HG03139 (cell line): ENCODE measurements around the gene ULK1.
A peak's percentile ranks its signal among the peaks of the same experiment; 100 is the strongest.

Experiments used
- ATAC-seq: cut with Tn5 transposase; IDR thresholded peaks from one replicate; pipeline ENCODE4 v1.9.1; 2021; ENCODE audit not compliant: unreplicated experiment

Gene ULK1

DNA sequence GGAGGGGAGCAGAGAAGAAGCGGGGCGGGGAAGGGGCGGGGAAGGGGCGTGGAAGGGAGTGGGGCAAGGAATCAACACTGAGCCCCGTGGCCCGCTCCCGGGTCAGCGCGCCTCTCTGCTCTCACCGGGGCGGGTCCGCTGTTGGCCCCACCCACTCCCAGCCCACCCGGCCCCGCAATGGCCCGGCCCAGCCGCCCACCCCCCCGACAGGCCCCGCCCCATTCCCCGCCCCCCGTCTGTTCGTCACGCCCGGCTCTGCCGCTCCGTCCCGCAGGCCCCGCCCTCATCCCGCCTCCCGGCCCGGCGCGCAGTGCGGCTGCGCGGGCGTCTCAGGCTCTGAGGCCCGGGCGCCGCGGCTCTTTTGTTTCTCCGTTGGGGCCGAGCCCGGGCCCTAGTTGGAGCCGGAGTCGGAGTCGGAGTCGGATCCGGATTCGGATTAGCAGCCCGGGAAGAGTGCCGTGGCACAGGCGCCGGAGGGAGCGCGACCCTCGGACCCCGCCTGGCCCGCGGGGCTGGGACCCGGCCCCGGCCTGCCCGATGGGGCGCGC is at the start of gene ULK1:
Gene ULK1, plus strand, starts transcription at position 310 of the 548 bp plus-strand sequence. CDS start 380 bp downstream, outside the sequence.
- peak; percentile 72 for ATAC-seq

DNA sequence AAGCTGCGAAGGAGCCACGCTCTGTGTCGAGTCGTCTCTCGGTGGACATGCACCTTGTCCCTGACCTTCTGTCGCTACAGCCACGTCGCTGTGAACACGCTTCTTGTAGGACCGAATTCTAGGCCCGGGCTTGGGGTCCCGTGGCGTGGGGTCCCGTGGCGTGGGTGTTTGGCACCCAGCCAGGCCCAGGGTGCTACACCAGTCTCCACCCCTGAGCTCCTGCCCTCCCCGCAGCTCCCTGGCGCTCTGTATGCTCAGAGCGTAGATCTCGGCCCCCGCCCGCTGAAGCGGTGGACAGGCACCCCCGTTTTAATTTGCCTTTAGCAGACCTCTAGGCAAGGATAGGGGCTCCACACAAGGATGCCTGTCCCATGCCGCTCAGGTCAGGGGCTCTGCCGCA is 49.8 kb upstream of the ULK1 start:
- no peak for ATAC-seq

DNA sequence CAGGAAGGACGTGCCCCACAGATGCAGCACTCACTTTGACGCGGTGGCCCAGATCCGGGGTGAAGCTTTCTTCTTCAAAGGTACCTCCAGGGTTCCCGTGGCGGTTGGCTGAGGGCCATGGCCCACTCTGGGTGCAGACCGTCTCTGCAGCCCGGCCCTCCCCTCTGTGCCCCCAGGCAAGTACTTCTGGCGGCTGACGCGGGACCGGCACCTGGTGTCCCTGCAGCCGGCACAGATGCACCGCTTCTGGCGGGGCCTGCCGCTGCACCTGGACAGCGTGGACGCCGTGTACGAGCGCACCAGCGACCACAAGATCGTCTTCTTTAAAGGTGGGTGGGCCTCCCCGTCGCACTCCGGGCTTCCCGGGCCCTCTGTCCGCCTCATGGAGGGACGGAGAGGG is 49.3 kb upstream of the ULK1 start:
- no peak for ATAC-seq

DNA sequence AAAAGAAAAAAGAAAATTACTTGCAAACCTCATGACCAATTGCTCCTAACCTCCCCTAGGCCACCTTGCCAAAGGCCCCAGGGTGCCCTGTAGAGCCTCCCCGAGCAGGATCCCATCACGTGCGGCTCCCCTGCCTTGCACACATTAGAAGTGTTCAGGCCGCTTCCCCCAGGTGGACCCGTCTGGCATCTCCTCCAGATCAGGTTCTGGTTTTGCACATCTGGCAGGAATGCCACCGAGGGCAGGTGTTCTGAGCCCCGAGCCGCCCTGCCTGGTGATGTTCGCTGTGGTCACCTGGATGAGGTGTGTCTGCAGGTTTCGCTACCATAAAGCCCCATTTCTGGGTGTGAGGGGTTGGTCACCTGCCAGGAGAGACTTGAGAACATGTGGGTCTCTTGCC is 47.0 kb upstream of the ULK1 start:
- no peak for ATAC-seq

DNA sequence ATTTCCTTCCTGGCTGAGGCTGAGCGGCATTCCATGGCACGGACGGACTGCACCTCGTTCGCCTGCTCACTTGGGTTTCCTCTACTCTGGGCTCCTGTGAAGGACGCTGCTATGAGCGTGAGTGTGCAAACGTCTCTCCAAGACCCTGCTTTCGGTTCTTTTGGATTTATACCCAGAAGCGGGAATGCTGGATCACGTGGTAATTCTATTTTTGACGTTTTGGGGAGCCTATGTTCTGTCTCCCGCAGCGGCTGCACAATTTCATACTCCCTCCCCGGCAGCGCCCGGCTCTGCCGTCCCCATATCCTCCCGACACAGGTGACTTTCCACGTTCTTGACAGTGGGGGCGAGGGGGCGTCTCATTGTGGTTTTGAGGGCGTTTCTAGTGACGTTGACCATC is 45.7 kb upstream of the ULK1 start:
- ATAC-seq = no peak

DNA sequence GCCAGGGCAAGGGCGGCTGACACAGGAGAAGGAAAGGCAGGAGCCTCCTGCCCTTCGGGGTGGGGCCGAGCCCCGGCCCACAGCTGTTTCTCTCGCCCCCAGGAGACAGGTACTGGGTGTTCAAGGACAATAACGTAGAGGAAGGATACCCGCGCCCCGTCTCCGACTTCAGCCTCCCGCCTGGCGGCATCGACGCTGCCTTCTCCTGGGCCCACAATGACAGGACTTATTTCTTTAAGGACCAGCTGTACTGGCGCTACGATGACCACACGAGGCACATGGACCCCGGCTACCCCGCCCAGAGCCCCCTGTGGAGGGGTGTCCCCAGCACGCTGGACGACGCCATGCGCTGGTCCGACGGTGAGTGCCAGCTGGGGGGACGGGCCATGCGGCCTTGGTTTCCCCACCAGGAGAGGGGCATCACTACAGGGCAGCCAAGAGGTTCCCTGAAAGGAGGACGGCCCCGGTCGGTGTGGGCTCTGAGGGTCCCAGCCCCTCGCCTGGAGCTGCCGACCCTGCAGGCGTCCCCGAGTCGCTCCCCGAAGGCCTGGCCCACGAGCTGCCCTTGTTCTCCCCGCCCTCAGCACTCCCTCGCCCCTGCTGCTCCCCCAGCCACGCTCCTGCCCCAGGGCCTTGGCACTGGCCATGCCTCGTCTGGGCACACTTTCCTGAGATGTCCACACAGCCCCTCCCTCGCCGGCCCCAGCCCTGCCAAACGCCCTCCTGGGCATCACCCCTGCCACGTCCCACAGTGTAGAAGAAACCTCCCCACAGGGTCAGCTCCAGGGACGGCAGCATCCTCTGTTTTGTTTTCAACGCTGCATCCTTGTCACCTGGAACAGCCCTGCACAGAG is 44.5 kb upstream of the ULK1 start:
- ATAC-seq = no peak

DNA sequence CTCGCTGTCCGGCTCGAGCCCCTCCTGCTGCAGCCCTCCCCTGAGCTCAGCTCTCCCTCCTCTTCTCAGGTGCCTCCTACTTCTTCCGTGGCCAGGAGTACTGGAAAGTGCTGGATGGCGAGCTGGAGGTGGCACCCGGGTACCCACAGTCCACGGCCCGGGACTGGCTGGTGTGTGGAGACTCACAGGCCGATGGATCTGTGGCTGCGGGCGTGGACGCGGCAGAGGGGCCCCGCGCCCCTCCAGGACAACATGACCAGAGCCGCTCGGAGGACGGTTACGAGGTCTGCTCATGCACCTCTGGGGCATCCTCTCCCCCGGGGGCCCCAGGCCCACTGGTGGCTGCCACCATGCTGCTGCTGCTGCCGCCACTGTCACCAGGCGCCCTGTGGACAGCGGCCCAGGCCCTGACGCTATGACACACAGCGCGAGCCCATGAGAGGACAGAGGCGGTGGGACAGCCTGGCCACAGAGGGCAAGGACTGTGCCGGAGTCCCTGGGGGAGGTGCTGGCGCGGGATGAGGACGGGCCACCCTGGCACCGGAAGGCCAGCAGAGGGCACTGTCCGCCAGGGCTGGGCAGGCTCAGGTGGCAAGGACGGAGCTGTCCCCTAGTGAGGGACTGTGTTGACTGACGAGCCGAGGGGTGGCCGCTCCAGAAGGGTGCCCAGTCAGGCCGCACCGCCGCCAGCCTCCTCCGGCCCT is 43.4 kb upstream of the ULK1 start:
- no peak for ATAC-seq

DNA sequence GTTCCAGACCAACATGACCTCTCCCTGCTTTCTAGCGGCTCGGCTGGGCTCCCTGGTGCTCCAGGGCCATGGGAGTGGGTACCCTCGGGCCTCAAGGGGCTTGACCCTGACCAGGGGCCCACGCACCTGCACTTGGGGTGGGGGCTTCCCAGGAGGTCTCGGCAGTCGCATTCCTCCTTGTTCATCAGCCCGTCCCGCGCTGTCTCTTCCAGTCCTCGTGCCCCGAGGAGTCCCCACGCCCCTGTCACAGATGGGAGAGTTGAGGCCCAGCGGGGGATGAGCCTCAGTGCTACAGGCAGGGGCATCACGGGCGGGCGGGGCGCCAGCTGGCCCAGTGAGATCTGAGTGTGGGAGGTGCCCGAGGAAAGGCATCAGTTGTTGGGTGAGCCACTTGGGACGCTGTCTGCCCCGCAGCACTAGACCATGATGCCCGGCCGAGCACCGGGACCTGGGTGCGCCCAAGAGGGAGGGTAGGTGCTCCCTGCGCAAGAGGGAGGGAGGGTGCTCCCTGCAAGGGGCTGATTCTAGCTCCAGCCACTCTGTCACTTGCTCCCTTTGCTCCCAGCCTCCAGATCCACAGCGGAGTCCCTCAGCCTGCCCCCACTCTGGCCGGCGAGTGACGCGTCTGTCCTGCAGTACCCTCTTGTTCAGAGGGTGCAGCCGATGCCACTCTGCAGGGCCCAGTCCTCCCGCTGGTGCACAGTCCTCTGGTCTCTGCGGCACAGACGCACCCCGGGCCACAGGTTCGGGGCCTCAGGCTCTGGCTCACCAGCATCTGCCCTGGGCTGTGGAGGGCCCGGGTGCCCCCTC is 42.5 kb upstream of the ULK1 start:
- no peak for ATAC-seq

DNA sequence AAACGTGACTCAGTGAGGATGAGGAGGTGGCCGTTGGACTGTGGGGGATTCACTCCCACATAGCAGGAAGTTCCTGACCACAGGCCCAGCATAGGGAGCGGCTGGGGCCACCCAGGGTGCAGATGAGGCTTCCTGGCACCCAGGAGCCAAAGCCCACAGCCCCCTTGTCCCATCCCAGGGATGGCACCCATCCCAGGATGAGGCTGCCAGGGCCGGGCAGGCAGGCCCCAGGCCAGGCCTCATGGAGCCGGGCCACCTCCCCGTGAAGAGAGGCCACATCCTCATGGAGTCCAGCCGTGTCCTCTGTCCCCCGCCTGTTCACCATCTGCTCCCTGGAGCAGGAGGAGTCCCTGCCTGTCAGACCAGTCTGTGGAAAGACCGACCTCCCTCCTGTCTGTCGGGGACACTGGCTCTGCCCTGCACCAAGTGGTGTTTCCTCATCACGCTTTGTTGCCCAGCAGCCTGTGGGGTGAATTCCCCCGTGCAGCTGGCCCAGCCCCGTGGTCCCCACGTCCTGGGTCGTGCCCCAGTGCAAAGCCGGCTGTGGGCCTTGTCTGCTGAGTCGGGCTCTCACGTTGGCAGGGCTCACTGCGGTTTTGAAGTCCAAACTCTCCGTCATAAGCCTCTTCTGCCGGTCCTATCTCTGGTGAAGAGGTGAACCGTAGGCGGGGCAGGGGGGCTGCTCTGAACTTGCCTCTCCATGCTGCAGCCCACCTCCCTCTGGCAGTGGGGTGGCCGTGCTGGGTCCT is 41.7 kb upstream of the ULK1 start:
- no peak for ATAC-seq

DNA sequence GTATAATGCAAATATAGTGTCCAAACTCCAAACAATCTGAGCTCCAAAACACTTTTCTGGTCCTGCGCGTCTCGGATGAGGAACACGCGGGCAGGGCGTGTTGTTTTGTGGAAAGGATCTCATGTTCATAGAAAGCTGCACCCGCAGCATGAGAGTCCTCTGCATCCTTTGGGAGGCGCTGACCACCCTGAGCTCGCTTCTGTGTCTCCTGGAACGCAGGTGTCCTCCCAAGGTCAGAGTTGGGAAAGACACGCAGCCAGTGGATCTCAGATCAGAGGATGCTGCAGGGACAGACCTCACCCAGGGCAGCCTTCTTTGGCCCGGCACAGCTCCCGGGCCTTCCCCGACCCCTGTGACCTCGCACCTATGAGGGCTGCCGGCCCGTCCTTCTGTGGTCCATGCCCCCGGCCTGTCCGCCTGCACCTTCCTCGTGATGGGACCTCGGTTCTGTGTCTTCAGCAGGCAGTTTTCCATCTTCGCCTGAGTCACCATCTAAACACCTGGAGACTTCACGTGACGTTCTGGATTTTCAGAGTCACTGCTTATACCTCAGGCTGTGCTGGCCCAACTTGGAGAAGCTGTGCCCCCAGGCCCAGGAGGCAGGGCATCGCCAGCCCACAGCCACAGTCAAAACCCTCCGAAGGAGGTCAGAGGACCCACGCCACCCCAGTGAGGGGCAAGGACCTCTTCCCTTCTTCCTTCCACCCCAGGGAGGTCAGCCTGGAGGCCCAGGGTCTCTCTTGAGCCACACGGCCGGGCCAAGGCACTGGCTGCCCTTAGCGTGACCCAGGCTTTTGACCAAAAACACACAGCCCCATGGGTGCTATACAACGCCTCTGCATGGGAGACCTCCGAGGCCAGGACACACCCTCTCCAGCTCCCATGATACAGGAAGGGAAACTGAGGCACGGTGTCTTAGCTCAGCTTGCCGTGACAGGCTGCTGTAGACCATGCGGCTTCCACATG is 40.3 kb upstream of the ULK1 start:
- ATAC-seq = no peak

DNA sequence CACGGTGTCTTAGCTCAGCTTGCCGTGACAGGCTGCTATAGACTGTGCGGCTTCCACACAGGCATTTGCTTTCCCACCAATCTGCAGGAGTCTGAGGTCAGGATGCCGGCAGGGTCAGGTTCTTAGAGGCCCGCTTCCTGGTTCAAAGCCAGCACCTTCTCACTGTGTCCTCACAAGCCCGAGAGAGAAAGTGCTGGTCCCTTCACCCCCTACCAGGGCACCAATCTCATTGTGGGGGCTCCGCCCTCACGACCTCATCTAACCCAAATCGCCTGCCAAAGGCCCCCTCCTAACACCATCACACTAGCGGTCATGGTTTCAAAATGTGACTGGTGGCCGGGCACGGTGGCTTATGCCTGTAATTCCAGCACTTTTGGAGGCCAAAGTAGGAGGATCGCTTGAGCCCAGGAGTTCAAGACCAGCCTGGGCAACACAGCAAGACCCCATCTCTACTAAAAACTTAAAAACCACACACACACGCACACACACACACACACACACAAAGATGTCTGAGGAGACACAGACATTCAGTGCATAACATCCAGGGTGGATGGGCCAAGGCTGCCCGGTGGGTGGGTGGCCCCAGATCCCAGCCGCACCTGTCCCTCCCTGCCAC is 39.5 kb upstream of the ULK1 start:
- ATAC-seq = no peak

DNA sequence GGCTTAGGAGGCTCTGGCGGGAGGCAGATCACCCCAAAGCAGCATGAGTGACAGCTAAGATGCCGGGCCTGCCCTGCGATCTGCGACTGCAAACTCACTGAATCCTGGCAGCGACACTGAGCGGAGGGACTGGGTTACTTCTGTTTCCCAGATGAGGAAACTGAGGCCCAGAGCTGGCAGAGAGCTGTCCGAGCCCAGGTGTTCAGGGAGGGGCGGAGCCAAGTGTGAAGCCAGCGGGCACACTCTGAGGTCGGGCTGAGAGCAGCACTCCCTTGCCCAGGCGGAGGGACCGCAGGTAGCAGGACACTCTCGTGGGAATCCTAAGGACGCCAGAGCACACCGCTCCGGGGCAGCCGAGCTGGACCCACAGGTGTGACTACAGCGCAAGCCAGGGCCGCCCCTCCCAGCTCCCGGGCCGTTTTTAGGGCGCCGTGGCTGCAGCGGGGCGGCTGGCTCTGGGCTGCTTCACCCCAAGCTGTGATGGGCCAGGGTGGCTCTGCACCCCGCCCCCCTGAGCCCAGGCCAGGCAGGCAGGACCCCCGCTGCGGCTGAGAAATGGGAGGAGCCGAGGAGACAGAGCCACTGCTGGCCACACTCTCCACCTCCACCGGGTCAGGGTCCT is 38.8 kb upstream of the ULK1 start:
- ATAC-seq = no peak

DNA sequence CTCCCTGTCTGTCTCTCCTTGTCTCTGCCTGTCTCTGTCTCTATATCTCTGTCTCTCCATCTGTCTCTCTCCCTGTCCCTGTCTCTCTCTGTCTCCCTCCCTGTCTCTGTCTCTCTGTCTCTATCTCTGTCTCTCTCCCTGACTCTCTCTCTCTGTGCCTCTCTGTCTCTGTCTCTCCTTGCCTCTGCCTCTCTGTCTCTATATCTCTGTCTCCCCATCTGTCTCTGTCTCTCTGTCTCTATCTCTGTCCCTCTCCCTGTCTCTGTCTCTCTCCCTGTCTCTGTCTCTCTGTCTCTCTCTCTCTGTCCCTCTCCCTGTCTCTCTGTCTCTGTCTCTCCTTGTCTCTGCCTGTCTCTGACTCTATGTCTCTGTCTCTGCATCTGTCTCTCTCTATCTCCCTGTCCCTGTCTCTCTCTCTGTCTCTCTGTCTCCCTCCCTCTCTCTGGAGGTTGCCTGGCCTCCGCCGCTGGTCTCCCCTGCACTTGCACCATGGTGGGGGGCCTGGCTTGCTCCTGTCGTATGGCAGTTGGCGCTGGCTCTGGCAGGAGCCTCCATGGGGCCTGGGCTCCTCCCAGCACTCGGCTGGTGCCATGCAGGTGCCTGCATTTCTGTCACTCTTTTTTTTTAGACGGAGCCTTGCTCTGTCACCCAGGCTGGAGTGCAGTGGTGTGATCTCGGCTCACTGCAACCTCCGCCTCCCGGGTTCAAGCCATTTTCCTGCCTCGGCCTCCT is 37.9 kb upstream of the ULK1 start:
- ATAC-seq = no peak

DNA sequence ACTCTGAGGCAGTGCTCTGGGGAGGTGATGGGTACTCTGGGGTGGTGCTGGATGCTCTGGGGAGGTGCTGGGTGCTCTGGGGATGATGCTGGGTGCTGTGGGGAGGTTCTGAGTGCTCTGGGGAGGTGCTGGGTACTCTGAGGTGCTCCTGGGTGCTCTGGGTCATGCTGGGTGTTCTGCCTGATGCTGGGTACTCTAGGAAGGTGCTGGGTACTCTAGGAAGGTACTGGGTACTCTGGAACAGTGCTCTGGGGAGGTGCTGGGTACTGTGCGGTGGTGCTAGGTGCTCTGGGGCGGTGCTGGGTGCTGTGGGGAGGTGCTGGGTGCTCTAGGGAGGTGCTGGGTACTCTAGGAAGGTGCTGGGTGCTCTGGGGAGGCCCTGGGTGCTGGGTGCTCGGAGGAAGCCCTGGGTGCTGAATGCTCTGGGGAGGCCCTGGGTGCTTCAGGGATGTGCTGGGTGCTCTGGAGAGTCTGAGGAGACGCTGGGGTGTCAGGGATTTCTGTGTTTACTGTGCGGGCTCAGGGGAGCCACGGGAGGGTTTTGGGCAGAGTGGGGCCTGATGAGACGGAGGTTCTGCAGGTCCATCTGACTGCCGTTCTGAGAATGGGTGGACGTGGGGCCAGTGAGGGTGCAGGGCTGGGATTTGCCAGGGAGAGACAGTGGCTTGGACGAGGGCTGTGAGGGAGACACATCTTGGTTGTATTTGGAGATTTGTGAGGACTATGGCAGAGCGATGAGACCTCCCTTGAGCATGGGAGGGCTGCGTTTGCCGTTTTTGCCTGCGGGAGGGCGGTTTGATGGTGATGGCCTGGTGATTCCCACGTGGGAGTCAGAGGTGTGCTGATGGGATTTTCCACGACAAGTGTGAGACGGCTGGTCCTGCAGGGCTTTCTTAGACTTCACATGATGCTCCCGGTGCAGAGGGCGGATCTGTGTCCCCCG is 36.2 kb upstream of the ULK1 start:
- no peak for ATAC-seq

DNA sequence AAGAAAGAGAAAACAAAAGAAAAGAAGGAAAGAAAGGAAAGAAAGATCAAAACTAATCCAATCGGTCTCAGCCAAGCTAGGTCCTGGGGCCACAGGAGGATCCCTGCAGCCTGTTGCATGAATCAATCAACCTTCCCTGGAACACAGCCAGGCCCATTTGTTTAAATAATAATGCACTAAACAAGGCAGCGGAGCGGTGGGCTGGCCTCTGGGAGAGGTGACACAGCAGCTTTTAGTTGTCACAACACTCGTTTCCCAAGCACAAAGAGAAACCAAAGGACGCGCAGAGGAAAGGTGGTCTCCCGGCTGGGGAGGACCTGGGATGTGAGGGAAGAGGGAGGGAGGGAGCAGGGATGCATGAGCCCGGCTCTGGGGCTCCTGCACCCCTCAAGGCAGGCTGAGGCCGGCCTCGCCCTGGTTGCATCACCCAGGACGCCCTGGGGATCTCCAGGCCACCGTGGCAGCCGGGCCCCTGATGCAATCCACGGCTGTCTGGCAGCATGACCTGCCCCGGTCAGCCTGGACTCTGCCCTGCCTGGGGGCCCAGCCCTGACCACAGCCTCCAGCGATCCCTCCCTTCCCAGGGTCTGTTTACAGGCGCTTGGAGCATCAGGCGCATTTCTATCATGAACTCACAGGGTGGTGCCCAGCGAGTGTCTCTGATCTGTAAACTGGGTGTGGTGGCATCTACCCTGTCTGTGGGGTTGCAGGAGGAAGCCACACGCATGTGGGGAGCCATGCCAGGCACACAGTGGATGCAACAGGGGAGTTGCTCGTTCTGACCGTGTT is 33.8 kb upstream of the ULK1 start:
- no peak for ATAC-seq
